Fibroblast of lung (primary cell): ENCODE measurements around the gene PRR7. TPM values are rescaled to one million over a fixed set of nuclear protein-coding genes. Genes with fewer than 3 reads are reported as not detected.

ENCODE experiments used
- DNase-seq, 2 donors: peaks; one replicate each; pipeline versions ENCODE4 v3.0.0 to v3.0.0-alpha.2; 2010; ENCODE audit warnings: low read depth in 2 of 2
- H2AFZ ChIP-seq: 2 replicates; pipeline ENCODE4 v1.5.1; 2012; ENCODE audit warnings: low read length, control low read depth, inconsistent platforms
- H3K27ac ChIP-seq: 2 replicates; pipeline ENCODE4 v1.5.1; 2011; ENCODE audit warnings: low read length, control low read depth; ENCODE audit not compliant: insufficient read depth
- H3K27me3 ChIP-seq: 2 replicates; pipeline ENCODE4 v1.5.1; 2011; ENCODE audit warnings: mild to moderate bottlenecking, low read length; ENCODE audit not compliant: control insufficient read depth, insufficient read depth
- H3K36me3 ChIP-seq: 2 replicates; pipeline ENCODE4 v1.5.1; 2011; ENCODE audit warnings: low read length; ENCODE audit not compliant: control insufficient read depth, insufficient read depth
- H3K4me1 ChIP-seq: 2 replicates; pipeline ENCODE4 v1.5.1; 2011; ENCODE audit warnings: low read length; ENCODE audit not compliant: control insufficient read depth, insufficient read depth; ENCODE audit errors: extremely low read depth
- H3K4me2 ChIP-seq: 2 replicates; pipeline ENCODE4 v1.5.1; 2011; ENCODE audit warnings: low read length, control low read depth; ENCODE audit not compliant: insufficient read depth; ENCODE audit errors: extremely low read depth
- H3K4me3 ChIP-seq, 4 experiments: fragments of 200-600 bp in 1 of 4; sonication (generic) in 1 of 4; replicated peaks in 1 of 4; 2 replicates each; pipeline ENCODE4 v1.5.1; 2011 to 2016; ENCODE audit warnings: low read length in 4 of 4, low read depth in 3 of 4, mild to moderate bottlenecking in 3 of 4, control low read depth in 2 of 4, inconsistent platforms in 1 of 4, mixed read lengths in 1 of 4; ENCODE audit not compliant: insufficient read depth in 1 of 4; ENCODE audit errors: control extremely low read depth in 1 of 4
- H3K79me2 ChIP-seq: 2 replicates; pipeline ENCODE4 v1.5.1; 2012; ENCODE audit warnings: mild to moderate bottlenecking, low read length, inconsistent platforms; ENCODE audit not compliant: control insufficient read depth, insufficient read depth
- H3K9ac ChIP-seq: 2 replicates; pipeline ENCODE4 v1.5.1; 2011; ENCODE audit warnings: mild to moderate bottlenecking, low read length, control low read depth; ENCODE audit not compliant: insufficient read depth
- H3K9me3 ChIP-seq: 2 replicates; pipeline ENCODE4 v1.5.1; 2012; ENCODE audit warnings: low read depth, low read length; ENCODE audit not compliant: control insufficient read depth, insufficient read depth
- H4K20me1 ChIP-seq: 2 replicates; pipeline ENCODE4 v1.5.1; 2011; ENCODE audit warnings: low read length; ENCODE audit not compliant: control insufficient read depth, insufficient read depth; ENCODE audit errors: extremely low read depth
- CTCF ChIP-seq, 2 donors: IDR thresholded peaks in 1 of 2; conservative IDR thresholded peaks in 1 of 2; 1 replicate in 1 of 2; 2 replicates in 1 of 2; pipeline ENCODE4 v1.5.1; 2011 to 2012; ENCODE audit warnings: low read length in 2 of 2, control low read depth in 1 of 2, inconsistent platforms in 1 of 2, low read depth in 1 of 2, mild to moderate bottlenecking in 1 of 2
- EZH2 ChIP-seq: IDR thresholded peaks from 2 replicates; pipeline ENCODE4 v1.5.1; 2012; ENCODE audit warnings: low read length, control low read depth, mild to moderate bottlenecking; ENCODE audit errors: missing control alignments
- polyA plus RNA-seq, 2 donors: library from polyadenylated mRNA; depleted of rRNA in 1 of 2; stranded (reverse) in 1 of 2; unstranded in 1 of 2; fragments of >200 nt; gene quantifications; 2 replicates each; pipeline ENCODE4 v1.2.1, GENCODE V29; 2011 to 2012; ENCODE audit warnings: missing spikeins in 1 of 2
- total RNA-seq: library from RNA; depleted of rRNA; stranded (reverse); fragments of >200 nt; gene quantifications from 2 replicates; pipeline ENCODE4 v1.2.1, GENCODE V29; 2014

PRR7 gene
- total and polyA plus RNA-seq, 2 donors (not counting 1 experiment from before 2014, with no cell fraction given): 1.6 to 2.3 TPM

- Histone ChIP-seq H3K27me3 (no peaks in the 10 kb centered on the region), H3K9ac (no peak overlapping the region), H3K27ac (no peak overlapping the region), H2AFZ (no peak overlapping the region), H4K20me1 (no peaks in the 10 kb centered on the region), H3K4me1 (peaks cover 46% of the 10 kb centered on the region), H3K4me3 (no peak overlapping the region), H3K36me3 (peaks cover 12% of the 10 kb centered on the region), H3K9me3 (no peaks in the 10 kb centered on the region), H3K79me2 (peaks cover 37% of the 10 kb centered on the region), H3K4me2 (no peak overlapping the region)
- no peak for TF ChIP-seq EZH2
- TF ChIP-seq CTCF (conservative IDR thresholded peaks at IDR 0.05 in 1 of 2, IDR thresholded peaks at IDR 0.05 in 1 of 2; ENCODE audit: low read depth in 1 of 2, low read length in 2 of 2): no peak
- peak in 1 of 2 donors; percentile 50 for DNase-seq
Observed at GRCh38 chr5:177474002-177474476, 27.4 kb downstream of the PRR7 start.

GRCh38 chr5:177474846-177475562 is 28.4 kb downstream of the PRR7 start:
- Histone ChIP-seq H3K27me3 (no peaks in the 10 kb centered on the region), H4K20me1 (no peaks in the 10 kb centered on the region), H3K79me2 (peaks cover 27% of the 10 kb centered on the region), H3K4me1 (peaks cover 47% of the 10 kb centered on the region), H2AFZ (no peak overlapping the region), H3K4me3 (no peak overlapping the region), H3K36me3 (peaks cover 10% of the 10 kb centered on the region), H3K27ac (no peak overlapping the region), H3K4me2 (no peak overlapping the region), H3K9me3 (no peaks in the 10 kb centered on the region), H3K9ac (no peak overlapping the region)
- no peak for TF ChIP-seq EZH2
- no peak for TF ChIP-seq CTCF (conservative IDR thresholded peaks at IDR 0.05 in 1 of 2, IDR thresholded peaks at IDR 0.05 in 1 of 2; ENCODE audit: low read depth in 1 of 2, low read length in 2 of 2)
- peak in 1 of 2 donors; percentile 47 for DNase-seq

- no peaks in the 10 kb centered on the region for H3K27me3 ChIP-seq
- no peak overlapping the region for H3K4me3 ChIP-seq
- no peak overlapping the region for H2AFZ ChIP-seq
- no peak overlapping the region for H3K27ac ChIP-seq
- H4K20me1 ChIP-seq: no peaks in the 10 kb centered on the region
- DNase-seq: peak in 1 of 2 donors; percentile 50
- H3K4me2 ChIP-seq: no peak overlapping the region
- no peak overlapping the region for H3K9ac ChIP-seq
- peaks cover 19% of the 10 kb centered on the region for H3K79me2 ChIP-seq
- no peaks in the 10 kb centered on the region for H3K9me3 ChIP-seq
- H3K4me1 ChIP-seq: peaks cover 40% of the 10 kb centered on the region
- peaks cover 6% of the 10 kb centered on the region for H3K36me3 ChIP-seq
- no peak for TF ChIP-seq EZH2
Observed at GRCh38 chr5:177475563-177476427, 29.2 kb downstream of the PRR7 start.
